C4-2B (cell line): ENCODE results near the gene EWSR1.

Experiments
- ZFX ChIP-seq: fragments of 450-650 bp; IDR thresholded peaks from 2 replicates; pipeline ENCODE4 v1.6.1; 2017
- TF ChIP-seq, protein P1 (sequence below): fragments of 450-650 bp; conservative IDR thresholded peaks from 2 replicates; pipeline ENCODE4 v1.5.1; 2017; ENCODE audit warnings: mild to moderate bottlenecking

DNA sequence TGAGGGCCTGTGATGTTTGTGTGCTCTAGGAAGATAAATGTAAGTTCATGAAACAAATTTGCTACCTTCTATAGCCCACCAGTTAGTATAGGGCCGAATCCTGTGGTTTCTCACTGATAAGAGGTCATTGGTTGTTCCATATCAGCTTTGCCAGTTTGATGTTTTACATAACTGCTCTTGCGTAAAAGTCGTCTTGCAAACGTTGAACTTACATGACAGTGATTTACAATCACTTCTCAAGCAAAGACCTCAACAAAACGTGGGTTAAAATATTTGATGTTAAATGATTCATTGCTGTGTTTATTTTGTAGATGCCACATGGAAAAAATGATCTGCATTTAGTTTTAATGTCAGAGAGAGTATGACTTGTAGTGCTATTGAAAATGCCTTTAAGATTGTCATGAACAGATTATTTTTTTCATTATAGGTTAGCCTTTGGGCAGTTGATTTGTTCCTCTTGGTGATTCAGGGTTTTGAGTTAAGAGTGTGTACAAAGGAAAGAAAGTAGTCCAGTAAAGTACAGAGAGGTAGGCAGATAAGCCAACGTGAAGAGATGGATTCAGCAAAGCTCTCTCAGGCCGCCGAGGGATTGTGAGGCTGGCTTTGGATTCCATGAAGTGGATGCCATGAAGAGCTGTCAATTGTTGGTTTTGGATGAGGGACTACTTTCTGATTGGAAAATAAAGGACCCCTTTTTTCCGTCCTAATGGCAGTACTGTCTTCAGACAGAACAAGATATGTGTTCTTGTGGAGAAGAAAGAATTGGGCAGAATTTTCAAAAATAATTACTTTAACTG, 2.6 kb downstream of the EWSR1 start:
- TF ChIP-seq, protein P1, sequence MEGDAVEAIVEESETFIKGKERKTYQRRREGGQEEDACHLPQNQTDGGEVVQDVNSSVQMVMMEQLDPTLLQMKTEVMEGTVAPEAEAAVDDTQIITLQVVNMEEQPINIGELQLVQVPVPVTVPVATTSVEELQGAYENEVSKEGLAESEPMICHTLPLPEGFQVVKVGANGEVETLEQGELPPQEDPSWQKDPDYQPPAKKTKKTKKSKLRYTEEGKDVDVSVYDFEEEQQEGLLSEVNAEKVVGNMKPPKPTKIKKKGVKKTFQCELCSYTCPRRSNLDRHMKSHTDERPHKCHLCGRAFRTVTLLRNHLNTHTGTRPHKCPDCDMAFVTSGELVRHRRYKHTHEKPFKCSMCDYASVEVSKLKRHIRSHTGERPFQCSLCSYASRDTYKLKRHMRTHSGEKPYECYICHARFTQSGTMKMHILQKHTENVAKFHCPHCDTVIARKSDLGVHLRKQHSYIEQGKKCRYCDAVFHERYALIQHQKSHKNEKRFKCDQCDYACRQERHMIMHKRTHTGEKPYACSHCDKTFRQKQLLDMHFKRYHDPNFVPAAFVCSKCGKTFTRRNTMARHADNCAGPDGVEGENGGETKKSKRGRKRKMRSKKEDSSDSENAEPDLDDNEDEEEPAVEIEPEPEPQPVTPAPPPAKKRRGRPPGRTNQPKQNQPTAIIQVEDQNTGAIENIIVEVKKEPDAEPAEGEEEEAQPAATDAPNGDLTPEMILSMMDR = no peak
- no peak for TF ChIP-seq ZFX
